H1 (cell line): ENCODE data around the gene TOP1. TPM values are rescaled to one million over a fixed set of nuclear protein-coding genes. Genes with fewer than 3 reads are reported as not detected.

Experiments used
- CTCF ChIA-PET: fragments of 300-600 bp; sonication (Branson Sonifier 250); formaldehyde crosslinking; loops from one replicate; lab custom pipeline; 2021; ENCODE audit not compliant: partially characterized antibody; lab: Charles Lee
- POLR2A ChIA-PET: fragments of 300-600 bp; sonication (Branson Sonifier 250); formaldehyde crosslinking; loops from one replicate; lab custom pipeline; 2021; ENCODE audit warnings: inconsistent platforms; ENCODE audit not compliant: partially characterized antibody; lab: Charles Lee
- DNase-seq, 2 experiments: peaks; one replicate each; pipeline versions ENCODE4 v3.0.0 to v3.0.0-alpha.2; 2010 to 2022; ENCODE audit warnings: low spot score in 2 of 2, low read depth in 1 of 2, mixed read lengths in 1 of 2
- FAIRE-seq: peaks from 2 replicates; lab custom pipeline; 2011; peaks lifted over from hg19 to GRCh38; lab: Jason Lieb, UNC
- H2AFZ ChIP-seq: 2 replicates; pipeline ENCODE4 v1.8.1; 2012; ENCODE audit warnings: low read length, inconsistent platforms
- H2AK5ac ChIP-seq: 2 replicates; pipeline ENCODE4 v1.6.1; 2013; ENCODE audit warnings: low read depth, low read length
- H2BK120ac ChIP-seq: replicated peaks from 2 replicates; pipeline ENCODE3; 2013; ENCODE audit warnings: low read depth, low read length, inconsistent platforms
- H2BK12ac ChIP-seq: 2 replicates; pipeline ENCODE4 v1.6.1; 2013; ENCODE audit warnings: low read depth, low read length
- H2BK15ac ChIP-seq: 2 replicates; pipeline ENCODE4 v1.6.1; 2013; ENCODE audit warnings: low read length
- H2BK20ac ChIP-seq: 2 replicates; pipeline ENCODE4 v1.6.1; 2013; ENCODE audit warnings: low read length
- H2BK5ac ChIP-seq: 2 replicates; pipeline ENCODE4 v1.6.1; 2013; ENCODE audit warnings: low read depth, low read length
- H3K14ac ChIP-seq: 2 replicates; pipeline ENCODE4 v1.6.1; 2013; ENCODE audit warnings: inconsistent platforms; ENCODE audit not compliant: insufficient read length
- H3K18ac ChIP-seq: 2 replicates; pipeline ENCODE4 v1.6.1; 2013; ENCODE audit warnings: low read length; ENCODE audit errors: extremely low read depth
- H3K23ac ChIP-seq: 2 replicates; pipeline ENCODE4 v1.6.1; 2013; ENCODE audit warnings: inconsistent platforms; ENCODE audit not compliant: insufficient read length
- H3K23me2 ChIP-seq: 2 replicates; pipeline ENCODE4 v1.6.1; 2013; ENCODE audit warnings: low read depth, low read length
- H3K27ac ChIP-seq: 2 replicates; pipeline ENCODE4 v1.6.1; 2011; ENCODE audit warnings: low read depth, low read length, inconsistent platforms
- H3K27me3 ChIP-seq, 4 experiments: replicated peaks in 1 of 4; 1 replicate in 1 of 4; 2 replicates in 3 of 4; pipeline versions ENCODE4 v1.6.1 to v1.8.1; 2011 to 2013; ENCODE audit warnings: low read length in 3 of 4, mild to moderate bottlenecking in 3 of 4, inconsistent platforms in 2 of 4, mixed read lengths in 2 of 4, moderate library complexity in 1 of 4; ENCODE audit not compliant: control insufficient read depth in 3 of 4, insufficient read depth in 3 of 4; ENCODE audit errors: extremely low read depth in 1 of 4
- H3K36me3 ChIP-seq, 4 experiments: 2 replicates each; pipeline versions ENCODE4 v1.6.1 to v1.8.1; 2011 to 2013; ENCODE audit warnings: mild to moderate bottlenecking in 4 of 4, low read length in 3 of 4, moderate library complexity in 2 of 4, control low read depth in 1 of 4, inconsistent platforms in 1 of 4; ENCODE audit not compliant: insufficient read depth in 4 of 4, control insufficient read depth in 2 of 4
- H3K4ac ChIP-seq: replicated peaks from 2 replicates; pipeline ENCODE3; 2013; ENCODE audit warnings: low read length, low read depth, mixed read lengths, inconsistent platforms; ENCODE audit not compliant: insufficient read length
- H3K4me1 ChIP-seq, 4 experiments: replicated peaks in 1 of 4; 1 replicate in 1 of 4; 2 replicates in 3 of 4; pipeline versions ENCODE4 v1.6.1 to v1.8.1; 2011 to 2013; ENCODE audit warnings: low read length in 3 of 4, inconsistent platforms in 2 of 4, mixed read lengths in 1 of 4; ENCODE audit not compliant: insufficient read depth in 4 of 4, control insufficient read depth in 3 of 4
- H3K4me2 ChIP-seq, 2 experiments: 2 replicates each; pipeline versions ENCODE4 v1.6.1 to v1.8.1; 2011 to 2013; ENCODE audit warnings: low read depth in 2 of 2, low read length in 2 of 2, control low read depth in 1 of 2, inconsistent platforms in 1 of 2, mild to moderate bottlenecking in 1 of 2; ENCODE audit not compliant: insufficient read depth in 1 of 2
- H3K4me3 ChIP-seq, 4 experiments: fragments of 200-600, 300-600 bp in 1 of 4; sonication (generic), shearing (Covaris generic), sonication (Bioruptor Twin) in 1 of 4; 2 replicates each; pipeline versions ENCODE4 v1.5.1 to v1.8.1; 2011 to 2016; ENCODE audit warnings: low read length in 4 of 4, low read depth in 3 of 4, control low read depth in 2 of 4, inconsistent platforms in 2 of 4, mild to moderate bottlenecking in 2 of 4, mixed read lengths in 1 of 4, moderate library complexity in 1 of 4; ENCODE audit not compliant: insufficient read depth in 2 of 4; ENCODE audit errors: extremely low read depth in 1 of 4
- H3K56ac ChIP-seq: replicated peaks from 2 replicates; pipeline ENCODE3; 2013; ENCODE audit warnings: low read depth, mild to moderate bottlenecking, mixed read lengths, low read length, inconsistent platforms; ENCODE audit not compliant: insufficient read length
- H3K79me1 ChIP-seq: 2 replicates; pipeline ENCODE4 v1.6.1; 2013; ENCODE audit warnings: low read depth, low read length, control low read depth
- H3K79me2 ChIP-seq, 2 experiments: 2 replicates each; pipeline versions ENCODE4 v1.6.1 to v1.8.1; 2012 to 2013; ENCODE audit warnings: low read length in 2 of 2, mild to moderate bottlenecking in 2 of 2, inconsistent platforms in 1 of 2; ENCODE audit not compliant: insufficient read depth in 2 of 2, control insufficient read depth in 1 of 2
- H3K9ac ChIP-seq, 4 experiments: replicated peaks in 1 of 4; 1 replicate in 1 of 4; 2 replicates in 3 of 4; pipeline versions ENCODE4 v1.6.1 to v1.8.1; 2011 to 2013; ENCODE audit warnings: low read depth in 3 of 4, low read length in 3 of 4, control low read depth in 2 of 4, mild to moderate bottlenecking in 2 of 4, moderate library complexity in 2 of 4, inconsistent platforms in 1 of 4; ENCODE audit errors: extremely low read depth in 1 of 4
- H3K9me3 ChIP-seq, 2 experiments: 2 replicates each; pipeline versions ENCODE4 v1.6.1 to v1.8.1; 2012 to 2013; ENCODE audit warnings: mild to moderate bottlenecking in 2 of 2, moderate library complexity in 2 of 2, control low read depth in 1 of 2, inconsistent platforms in 1 of 2, low read depth in 1 of 2, low read length in 1 of 2, mixed read lengths in 1 of 2; ENCODE audit not compliant: insufficient read depth in 2 of 2
- H4K20me1 ChIP-seq, 2 experiments: replicated peaks in 1 of 2; 2 replicates each; pipeline versions ENCODE3 to v1.8.1; 2011 to 2013; ENCODE audit warnings: inconsistent platforms in 2 of 2, low read length in 2 of 2, mild to moderate bottlenecking in 1 of 2; ENCODE audit not compliant: insufficient read depth in 2 of 2, control insufficient read depth in 1 of 2
- H4K5ac ChIP-seq: 2 replicates; pipeline ENCODE4 v1.6.1; 2013; ENCODE audit warnings: low read length, low read depth, mixed read lengths, inconsistent platforms; ENCODE audit not compliant: insufficient read length
- H4K8ac ChIP-seq: 2 replicates; pipeline ENCODE4 v1.8.0; 2013; ENCODE audit warnings: mild to moderate bottlenecking, moderate library complexity, low read length, inconsistent platforms; ENCODE audit not compliant: insufficient read depth; ENCODE audit errors: extremely low read depth
- H4K91ac ChIP-seq: replicated peaks from 2 replicates; pipeline ENCODE3; 2013; ENCODE audit warnings: low read length, mixed read lengths, inconsistent platforms; ENCODE audit not compliant: insufficient read length
- ASH2L ChIP-seq: fragments of 200-600, 300-600 bp; sonication (generic); IDR thresholded peaks from one replicate; pipeline ENCODE4 v1.7.1; 2017; ENCODE audit warnings: low read length
- CEBPB ChIP-seq: IDR thresholded peaks from 2 replicates; pipeline ENCODE4 v1.6.1; 2012; ENCODE audit warnings: low read depth, low read length
- CTBP2 ChIP-seq: IDR thresholded peaks from 2 replicates; pipeline ENCODE4 v1.7.0; 2011; ENCODE audit warnings: borderline replicate concordance, mild to moderate bottlenecking, moderate library complexity, mixed read lengths, low read length; ENCODE audit not compliant: insufficient read depth, insufficient read length
- E2F6 ChIP-seq: IDR thresholded peaks from 2 replicates; pipeline ENCODE4 v1.6.1; 2012; ENCODE audit warnings: inconsistent platforms
- EP300 ChIP-seq, 2 experiments: IDR thresholded peaks; 1 replicate in 1 of 2; 2 replicates in 1 of 2; pipeline ENCODE4 v1.6.1; 2011 to 2012; ENCODE audit warnings: low read depth in 2 of 2, low read length in 2 of 2, mild to moderate bottlenecking in 2 of 2, borderline replicate concordance in 1 of 2, inconsistent platforms in 1 of 2, moderate library complexity in 1 of 2
- EZH2 ChIP-seq: fragments of 200-600 bp; sonication (generic); IDR thresholded peaks from 2 replicates; pipeline ENCODE4 v1.7.1; 2012; ENCODE audit warnings: low read depth, mild to moderate bottlenecking, moderate library complexity, low read length, inconsistent platforms; ENCODE audit not compliant: severe bottlenecking
- GTF2F1 ChIP-seq: IDR thresholded peaks from 2 replicates; pipeline ENCODE4 v1.6.1; 2012; ENCODE audit warnings: low read depth, low read length, improper control_type of control experiment, borderline replicate concordance
- HDAC6 ChIP-seq: IDR thresholded peaks from one replicate; pipeline ENCODE4 v1.7.1; 2012; ENCODE audit warnings: low read depth, mild to moderate bottlenecking, inconsistent platforms, low read length, moderate library complexity
- NRF1 ChIP-seq: IDR thresholded peaks from 2 replicates; pipeline ENCODE4 v1.6.1; 2011; ENCODE audit warnings: mild to moderate bottlenecking, low read depth, low read length, improper control_type of control experiment
- RFX5 ChIP-seq: IDR thresholded peaks from 2 replicates; pipeline ENCODE4 v1.6.1; 2011; ENCODE audit warnings: low read depth, low read length, improper control_type of control experiment, borderline replicate concordance
- RNF2 ChIP-seq: fragments of 200-900, 300-1000 bp; sonication (generic); IDR thresholded peaks from 2 replicates; pipeline ENCODE4 v1.7.1; 2016; ENCODE audit warnings: borderline replicate concordance, low read depth, mild to moderate bottlenecking, antibody characterized with exemption, low read length; ENCODE audit not compliant: poor library complexity, severe bottlenecking; ENCODE audit errors: missing control alignments
- WGBS, 2 experiments: shearing (Covaris generic) in 1 of 2; methylation state at CpG; one replicate each; pipeline versions ENCODE4 v1.1.6 to v1.1.7; 2013 to 2015; ENCODE audit warnings: low lambda C conversion rate in 2 of 2, mixed read lengths in 2 of 2, inconsistent platforms in 1 of 2, low coverage in 1 of 2, missing lambda C conversion rate in 1 of 2; ENCODE audit not compliant: insufficient replicate concordance in 2 of 2, insufficient coverage in 1 of 2, insufficient read length in 1 of 2; ENCODE audit errors: extremely low coverage in 1 of 2, missing lambda C conversion rate in 1 of 2; 5-methylcytosine and 5-hydroxymethylcytosine counted together
- polyA plus RNA-seq, 7 experiments: library from polyadenylated mRNA; depleted of rRNA in 3 of 7; stranded (reverse) in 5 of 7; unstranded in 2 of 7; fragments of >200 nt in 5 of 7; fragments of 200-250 nt in 2 of 7; gene quantifications; 1 replicate in 5 of 7; 2 replicates in 1 of 7; 4 replicates in 1 of 7; pipeline versions ENCODE4 v1.2.1 to v1.2.3, GENCODE V29; 2011 to 2013; ENCODE audit warnings: missing spikeins in 2 of 7, mixed read lengths in 2 of 7
- total RNA-seq: library from RNA; stranded (reverse); fragmentation: NEBNext Ultra II Directional; extraction: Animal tissue kit (Norgen Biotek cat#: 25700); gene quantifications from 2 replicates; pipeline ENCODE4 v1.2.1, GENCODE V29; 2021

The TOP1 gene
- total and polyA plus RNA-seq, 2 of the 8 experiments (the other 6 are each of a cell fraction or from before 2014, with no cell fraction given), result 7.4 to 108 TPM

GRCh38 chr20:41001497-41001896 is 27.1 kb upstream of the TOP1 start:
- Histone ChIP-seq H3K4me1 (peaks cover 0 to 9% (median 3%) of the 10 kb centered on the region in 4 experiments; a peak in 3 of 7 replicates), H3K23me2 (no peaks in the 10 kb centered on the region), H3K4ac (no peak overlapping the region), H3K27ac (no peak overlapping the region), H3K79me2 (no peaks in the 10 kb centered on the region), H3K9me3 (no peaks in the 10 kb centered on the region), H3K14ac (no peak overlapping the region), H2BK12ac (no peak overlapping the region), H3K23ac (no peak overlapping the region), H4K5ac (no peak overlapping the region), H3K4me3 (no peak overlapping the region), H3K27me3 (no peaks in the 10 kb centered on the region), H3K56ac (no peak overlapping the region), H4K8ac (no peak overlapping the region), H2AFZ (no peak overlapping the region), H3K9ac (no peak overlapping the region), H2AK5ac (no peak overlapping the region), H3K36me3 (no peaks in the 10 kb centered on the region), H4K91ac (no peak overlapping the region), H2BK5ac (no peak overlapping the region), H3K18ac (no peak overlapping the region), H4K20me1 (no peaks in the 10 kb centered on the region), H2BK120ac (no peak overlapping the region), H3K4me2 (no peak overlapping the region), H3K79me1 (no peaks in the 10 kb centered on the region), H2BK20ac (no peak overlapping the region), H2BK15ac (no peak overlapping the region)
- DNase-seq (no peak), FAIRE-seq (no peak)
- ChIA-PET CTCF (interaction anchor here (0.7 to 1.8 kb wide), 3 partner anchors 10 to 74 kb away, joined by 3 to 7 read pairs (median 6); no protein-coding TSS in a partner anchor), POLR2A (no interaction called here)
- WGBS, 2 experiments, result 97% methylated on average over 4 of the region's 4 CpGs; no CpG with 5 or more reads in 1 of the 2 experiments
- no peak for TF ChIP-seq EP300 (IDR thresholded peaks at IDR 0.05; ENCODE audit: borderline replicate concordance in 1 of 2, low read depth in 2 of 2, low read length in 2 of 2)
- no peak for TF ChIP-seq EZH2
- no peak for TF ChIP-seq RNF2
- no peak for TF ChIP-seq HDAC6
- TF ChIP-seq GTF2F1, result no peak
- no peak for TF ChIP-seq E2F6
- no peak; the same call in 1 of the 2 replicates for TF ChIP-seq CEBPB
- TF ChIP-seq CTBP2, result no peak
- no peak for TF ChIP-seq NRF1
- TF ChIP-seq RFX5, result no peak
- no peak for TF ChIP-seq ASH2L
